Mucosa of stomach (tissue), 1 donor: ENCODE measurements around the gene SEC14L6.
"Not testable (repeated sequence)": the region's sequence is repeated elsewhere in the genome, so short reads cannot be mapped to it uniquely, and the experiment has no call there.

ENCODE experiments used
- H3K27me3 ChIP-seq: one replicate; pipeline ENCODE4 v1.7.0; 2013; ENCODE audit warnings: mild to moderate bottlenecking, low read length; ENCODE audit not compliant: control insufficient read depth, insufficient read depth
- H3K36me3 ChIP-seq: one replicate; pipeline ENCODE4 v1.7.0; 2013; ENCODE audit warnings: low read length; ENCODE audit not compliant: control insufficient read depth, insufficient read depth
- H3K4me1 ChIP-seq: one replicate; pipeline ENCODE4 v1.7.0; 2013; ENCODE audit warnings: mild to moderate bottlenecking, low read length; ENCODE audit not compliant: control insufficient read depth, insufficient read depth
- H3K4me3 ChIP-seq: one replicate; pipeline ENCODE4 v1.7.0; 2013; ENCODE audit warnings: low read length
- H3K9ac ChIP-seq: one replicate; pipeline ENCODE4 v1.7.0; 2013; ENCODE audit warnings: mild to moderate bottlenecking, low read length, moderate library complexity
- H3K9me3 ChIP-seq: one replicate; pipeline ENCODE4 v1.7.0; 2013; ENCODE audit warnings: mild to moderate bottlenecking, low read length, moderate library complexity; ENCODE audit not compliant: control insufficient read depth
- donor health status: Pancreatic carcinoma.

The SEC14L6 gene

DNA sequence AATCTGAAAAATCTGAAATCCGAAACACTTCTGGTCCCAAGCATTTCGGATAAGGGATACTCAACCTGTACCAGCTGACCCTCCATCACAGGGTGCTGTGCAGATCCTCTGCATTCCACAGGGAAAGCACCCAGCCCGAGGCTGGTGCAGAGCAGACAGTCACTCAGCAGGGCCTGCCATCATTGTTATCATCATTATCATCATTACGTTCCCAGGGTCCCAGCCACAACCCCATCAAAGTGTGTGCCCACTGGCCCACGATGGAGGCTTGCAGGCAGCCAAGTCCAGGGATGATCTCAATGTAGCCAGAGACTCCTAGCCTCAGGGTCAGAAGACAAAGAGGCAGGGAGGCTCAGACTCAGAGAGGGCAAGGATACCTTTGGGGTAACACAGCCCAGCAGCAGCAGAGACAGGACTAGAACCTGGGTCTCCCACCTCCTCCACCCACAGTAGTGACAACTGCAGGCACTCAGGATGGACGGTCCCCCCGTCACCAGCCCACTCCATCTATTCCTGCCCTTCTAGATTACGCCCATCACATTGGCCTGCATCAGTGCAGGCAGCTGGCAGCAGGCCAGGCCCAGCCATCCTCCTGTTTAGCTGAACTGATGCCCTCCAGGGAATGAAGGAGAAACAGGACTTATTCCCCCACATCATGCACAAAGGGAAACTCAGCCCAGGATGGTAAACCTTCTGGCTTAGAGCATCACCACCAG, 17.7 kb upstream of the SEC14L6 start:
- H3K9ac ChIP-seq, result no peak overlapping the region
- no peaks in the 10 kb centered on the region for H3K36me3 ChIP-seq
- H3K27me3 ChIP-seq, result no peaks in the 10 kb centered on the region

DNA sequence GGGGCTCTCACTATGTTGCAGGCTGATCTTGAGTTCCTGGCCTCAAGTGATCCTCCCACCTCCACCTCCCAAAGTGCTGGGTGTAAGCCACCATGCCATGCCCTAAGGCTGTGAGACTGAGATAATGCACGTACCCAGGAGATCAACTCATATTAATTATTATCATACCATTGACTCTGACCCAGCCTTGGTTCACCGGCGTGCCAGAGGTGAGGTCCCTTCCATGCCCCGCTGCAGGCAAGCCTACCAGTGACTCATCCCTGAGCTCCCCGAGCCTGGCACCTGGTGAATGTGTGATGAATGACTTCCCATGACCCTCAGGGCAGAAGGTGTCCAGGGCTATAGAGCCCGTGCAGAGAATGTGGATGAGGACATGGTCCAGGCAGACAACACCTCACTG, 15.8 kb upstream of the SEC14L6 start:
- Histone ChIP-seq H3K9ac (no peak overlapping the region), H3K27me3 (no peaks in the 10 kb centered on the region), H3K4me1 (peaks cover 3% of the 10 kb centered on the region), H3K9me3 (no peaks in the 10 kb centered on the region), H3K4me3 (no peak overlapping the region), H3K36me3 (no peaks in the 10 kb centered on the region)

More for the DNA sequence above, 17.7 kb upstream of the SEC14L6 start:
- Histone ChIP-seq H3K9me3 (no peaks in the 10 kb centered on the region), H3K4me3 (no peak overlapping the region), H3K4me1 (peaks cover 3% of the 10 kb centered on the region)

DNA sequence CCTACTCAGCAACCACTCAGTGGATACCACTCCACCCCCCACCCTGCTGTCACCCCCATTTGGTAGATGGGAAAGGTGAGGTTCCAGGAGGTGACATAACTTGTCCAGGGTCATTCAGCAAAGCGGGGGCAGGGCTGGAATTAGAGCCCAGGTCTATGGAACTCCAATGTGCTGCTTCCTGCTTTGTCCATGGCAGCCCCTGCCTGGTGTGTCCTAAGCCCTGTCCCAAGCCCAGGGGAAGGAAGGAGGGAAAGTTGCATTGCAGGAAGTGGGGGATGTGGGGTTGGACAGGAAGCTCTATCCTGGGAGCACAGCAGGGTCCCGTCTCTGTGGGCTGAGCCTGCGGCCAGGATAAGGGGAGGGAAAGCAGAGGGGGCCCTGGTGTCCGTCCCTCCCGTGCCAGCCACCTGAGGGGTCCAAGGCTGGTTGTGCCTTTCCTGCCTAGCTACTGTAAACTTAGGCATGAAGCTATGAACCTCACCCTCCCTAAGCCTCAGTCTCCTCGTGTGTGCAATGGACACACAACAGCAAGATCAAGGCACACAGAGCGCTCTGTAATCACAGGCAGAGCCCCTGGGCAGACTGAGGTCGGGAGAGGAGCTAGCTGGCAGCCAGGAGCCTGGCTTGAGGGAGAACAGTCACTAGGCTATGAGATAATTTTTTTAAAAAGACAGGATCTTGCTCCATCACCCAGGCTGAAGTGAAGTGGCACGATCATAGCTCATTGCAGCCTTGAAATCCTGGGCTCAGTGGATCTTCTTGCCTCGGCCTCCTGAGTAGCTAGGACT, 15.1 kb upstream of the SEC14L6 start:
- Histone ChIP-seq H3K36me3 (no peaks in the 10 kb centered on the region), H3K9me3 (no peaks in the 10 kb centered on the region), H3K27me3 (no peaks in the 10 kb centered on the region), H3K9ac (no peak overlapping the region), H3K4me1 (peaks cover 3% of the 10 kb centered on the region), H3K4me3 (no peak overlapping the region)

DNA sequence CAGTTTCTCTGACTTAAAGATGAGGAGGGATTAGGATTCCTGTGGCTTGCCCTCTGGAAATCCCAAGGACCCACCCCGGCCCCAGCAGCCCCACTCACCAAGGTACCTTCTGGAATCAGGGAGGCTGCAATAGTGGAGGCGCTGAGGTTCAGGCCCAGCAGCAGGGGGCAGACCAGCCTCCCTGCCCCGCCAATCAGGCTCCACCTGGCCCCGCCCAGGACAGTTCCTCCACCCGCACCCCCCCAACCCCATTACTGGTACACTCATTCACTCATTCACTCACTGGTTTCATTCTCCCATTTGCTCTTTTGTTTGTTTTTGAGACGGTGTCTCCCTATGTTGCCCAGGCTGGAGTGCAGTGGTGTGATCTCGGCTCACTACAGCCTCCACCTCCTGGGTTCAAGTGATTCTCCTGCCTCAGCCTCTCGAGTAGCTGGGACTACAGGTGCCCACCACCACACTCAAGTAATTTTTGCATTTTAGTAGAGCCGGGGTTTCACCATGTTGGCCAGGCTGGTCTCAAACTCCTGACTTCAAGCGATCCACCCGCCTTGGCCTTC, 14.2 kb upstream of the SEC14L6 start:
- H3K9me3 ChIP-seq, H3K36me3 ChIP-seq, H3K9ac ChIP-seq, H3K4me1 ChIP-seq, H3K4me3 ChIP-seq, H3K27me3 ChIP-seq: not testable (repeated sequence)

DNA sequence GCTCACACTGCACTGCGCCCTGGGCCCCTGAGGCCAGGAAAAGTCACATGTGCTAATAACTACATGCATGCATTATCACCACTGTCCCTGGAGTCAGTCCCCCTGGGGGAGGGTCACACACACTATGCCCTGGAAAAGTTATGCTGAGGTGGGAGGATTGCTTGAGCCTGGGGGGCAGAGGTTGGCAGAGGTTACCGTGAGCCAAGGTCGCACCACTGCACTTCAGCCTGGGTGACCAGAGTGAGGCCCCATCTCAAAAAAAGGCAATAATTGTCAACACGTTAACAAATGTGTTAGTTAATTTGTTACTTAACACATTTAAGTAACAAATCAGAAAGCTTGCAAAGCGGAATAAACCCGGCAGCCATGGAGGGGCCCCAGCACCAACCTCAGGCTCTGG, 13.3 kb upstream of the SEC14L6 start:
- H3K9ac ChIP-seq, result no peak overlapping the region
- no peaks in the 10 kb centered on the region for H3K9me3 ChIP-seq
- no peaks in the 10 kb centered on the region for H3K27me3 ChIP-seq
- no peak overlapping the region for H3K4me3 ChIP-seq
- H3K36me3 ChIP-seq, result no peaks in the 10 kb centered on the region
- no peaks in the 10 kb centered on the region for H3K4me1 ChIP-seq

DNA sequence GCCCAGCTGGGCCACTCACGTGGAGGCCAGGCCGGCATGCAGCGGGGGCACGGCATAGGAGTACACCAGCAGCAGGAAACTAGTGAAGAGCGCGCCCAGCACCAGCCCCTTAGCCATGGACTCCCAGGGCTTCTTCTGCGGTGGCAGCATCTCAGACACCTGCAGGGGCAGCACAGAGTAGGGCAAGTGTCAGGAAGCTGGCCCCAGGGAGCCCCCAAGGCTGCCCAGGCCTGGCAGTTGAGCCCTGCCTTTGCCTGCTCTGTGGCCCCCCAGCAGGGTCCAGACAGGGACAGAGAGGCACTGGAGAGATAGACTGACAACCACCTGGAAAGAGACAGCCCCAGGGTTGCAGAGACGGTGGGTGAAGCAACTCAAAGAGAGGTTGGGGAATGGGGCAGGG, 10.7 kb upstream of the SEC14L6 start:
- Histone ChIP-seq H3K27me3 (no peaks in the 10 kb centered on the region), H3K4me1 (no peaks in the 10 kb centered on the region), H3K9ac (no peak overlapping the region), H3K9me3 (no peaks in the 10 kb centered on the region), H3K4me3 (no peak overlapping the region), H3K36me3 (no peaks in the 10 kb centered on the region)

DNA sequence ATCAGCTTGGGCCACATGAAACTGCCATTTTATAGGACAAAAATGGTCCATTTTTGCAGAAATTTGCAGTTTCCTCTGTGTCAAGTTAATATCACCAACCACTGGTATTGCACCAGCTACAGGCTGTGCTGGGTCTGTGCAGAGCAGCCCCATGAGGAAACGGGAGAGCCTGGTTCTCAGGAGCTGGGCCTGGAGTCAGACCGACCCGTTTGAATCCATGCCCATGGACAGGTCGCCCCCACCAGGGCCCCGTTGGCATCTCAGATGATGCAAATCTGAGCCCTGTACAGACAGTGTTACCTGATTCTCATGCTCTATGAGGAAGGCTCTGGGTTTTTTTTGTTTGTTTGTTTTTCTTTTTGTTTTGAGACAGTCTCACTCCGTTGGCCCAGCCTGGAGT, 9.8 kb upstream of the SEC14L6 start:
- no peaks in the 10 kb centered on the region for H3K4me1 ChIP-seq
- no peaks in the 10 kb centered on the region for H3K36me3 ChIP-seq
- no peak overlapping the region for H3K9ac ChIP-seq
- H3K4me3 ChIP-seq, result no peak overlapping the region
- no peaks in the 10 kb centered on the region for H3K27me3 ChIP-seq
- no peaks in the 10 kb centered on the region for H3K9me3 ChIP-seq

DNA sequence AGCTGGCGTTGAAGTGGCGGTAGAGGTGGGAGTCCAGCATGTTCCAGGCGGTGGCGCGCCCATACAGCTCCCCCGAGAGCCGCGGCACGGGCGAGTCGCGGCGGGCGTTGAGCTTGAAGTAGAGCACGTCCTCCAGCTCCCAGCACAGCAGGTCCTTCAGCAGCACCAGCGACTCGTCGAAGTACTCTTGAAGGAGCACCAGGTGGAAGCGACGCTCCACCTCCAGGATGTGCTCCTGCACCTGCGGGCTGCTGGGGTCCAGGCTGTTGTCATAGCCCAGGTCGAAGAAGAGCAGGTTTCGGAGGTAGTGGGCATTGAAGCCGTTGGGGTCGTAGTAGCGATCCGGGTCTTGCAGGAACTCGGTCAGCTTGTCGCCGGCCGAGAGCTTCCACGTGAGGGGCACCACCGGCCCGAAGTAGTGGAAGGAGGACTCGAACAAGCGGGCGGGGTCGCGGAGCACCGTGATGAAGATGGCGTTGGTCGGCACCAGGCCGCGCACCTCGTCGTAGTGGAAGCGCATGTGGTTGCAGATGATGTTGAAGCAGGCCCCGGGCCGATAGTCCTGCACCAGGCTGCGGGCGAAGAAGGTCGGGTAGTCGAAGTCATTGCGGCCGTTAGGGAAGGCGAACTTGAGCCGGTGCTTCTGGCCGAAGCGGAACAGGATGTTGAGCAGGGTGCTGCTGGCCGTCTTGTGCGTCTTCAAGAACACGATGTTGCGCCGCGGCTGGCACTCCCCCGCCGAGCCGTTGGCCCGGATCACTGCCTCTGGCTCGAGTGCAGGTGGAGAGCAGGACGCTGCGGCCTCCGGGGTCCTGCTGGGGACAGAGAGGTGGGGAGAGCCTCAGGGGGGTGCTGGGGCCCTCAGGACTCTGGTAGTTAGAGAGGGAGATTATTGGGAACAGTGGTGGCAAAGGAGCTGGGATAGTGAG, 9.0 kb upstream of the SEC14L6 start:
- Histone ChIP-seq H3K36me3 (no peaks in the 10 kb centered on the region), H3K9ac (no peak overlapping the region)

DNA sequence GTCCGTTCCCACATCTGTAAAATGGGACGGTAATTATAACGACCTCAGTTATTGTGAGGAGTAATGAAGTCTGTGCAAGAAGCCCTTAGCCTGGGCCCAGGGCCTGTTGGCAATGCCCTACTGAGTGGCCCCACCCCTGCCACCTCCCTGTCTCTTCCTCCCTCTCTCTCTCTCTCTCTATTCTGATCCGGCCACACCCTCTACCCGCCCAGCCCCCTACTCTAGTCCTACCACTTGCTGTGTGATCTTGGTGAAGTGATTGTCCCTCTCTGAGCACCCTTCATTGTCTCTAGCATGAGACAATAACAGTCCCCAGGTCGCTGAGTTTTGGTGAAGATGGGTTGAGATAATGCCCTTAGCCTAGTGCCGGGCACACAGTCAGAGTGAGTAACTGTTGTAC, 7.4 kb upstream of the SEC14L6 start:
- Histone ChIP-seq H3K9ac (no peak overlapping the region), H3K27me3 (no peaks in the 10 kb centered on the region), H3K9me3 (no peaks in the 10 kb centered on the region), H3K36me3 (no peaks in the 10 kb centered on the region), H3K4me3 (no peak overlapping the region), H3K4me1 (no peaks in the 10 kb centered on the region)

More for the DNA sequence above, 9.0 kb upstream of the SEC14L6 start:
- H3K9me3 ChIP-seq, result no peaks in the 10 kb centered on the region
- H3K27me3 ChIP-seq, result no peaks in the 10 kb centered on the region
- H3K4me1 ChIP-seq, result no peaks in the 10 kb centered on the region
- no peak overlapping the region for H3K4me3 ChIP-seq

DNA sequence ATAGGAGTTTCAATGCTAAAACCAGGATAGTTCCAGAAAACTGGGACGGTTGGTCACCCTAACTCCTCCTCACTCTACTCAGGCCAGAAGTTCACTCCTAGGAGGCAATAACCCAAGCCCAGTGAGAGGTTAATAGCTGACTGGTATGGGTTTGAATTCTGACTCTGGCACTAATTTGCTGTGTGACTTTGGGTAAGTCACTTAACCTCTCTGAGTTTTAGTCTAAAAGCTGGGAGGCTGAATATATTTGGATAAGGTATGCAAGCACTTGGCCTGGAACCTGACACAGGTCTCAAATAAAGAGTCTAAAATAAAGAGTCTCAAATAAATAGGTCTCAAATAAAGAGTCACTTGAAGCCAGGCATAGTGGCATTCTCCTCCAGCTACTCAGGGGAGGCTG, 6.2 kb upstream of the SEC14L6 start:
- no peaks in the 10 kb centered on the region for H3K36me3 ChIP-seq
- no peaks in the 10 kb centered on the region for H3K9me3 ChIP-seq
- no peaks in the 10 kb centered on the region for H3K4me1 ChIP-seq
- H3K9ac ChIP-seq, result no peak overlapping the region
- no peaks in the 10 kb centered on the region for H3K27me3 ChIP-seq
- H3K4me3 ChIP-seq, result no peak overlapping the region

DNA sequence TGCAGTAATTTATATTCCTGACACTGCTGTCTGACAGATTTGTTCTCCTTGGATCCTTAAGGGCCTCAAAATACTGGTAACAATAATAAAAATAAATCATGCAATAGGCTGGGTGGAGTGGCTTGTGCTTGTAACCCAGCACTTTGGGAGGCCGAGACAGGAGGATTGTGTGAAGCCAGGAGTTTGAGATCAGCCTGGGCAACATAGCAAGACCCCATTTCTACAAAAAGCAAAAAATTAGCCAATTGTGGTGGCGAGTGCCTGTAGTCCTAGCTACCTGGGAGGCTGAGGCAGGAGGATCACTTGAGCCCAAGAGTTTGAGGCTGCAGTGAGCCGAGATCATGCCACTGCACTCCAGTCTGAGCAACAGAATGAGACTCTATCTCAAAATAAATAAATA, 5.3 kb upstream of the SEC14L6 start:
- not testable (repeated sequence) for H3K36me3 ChIP-seq, H3K27me3 ChIP-seq, H3K4me3 ChIP-seq, H3K9me3 ChIP-seq, H3K9ac ChIP-seq, H3K4me1 ChIP-seq
